SK-N-SH (cell line): ENCODE data around the gene CEP250. TPM values are rescaled to one million over a fixed set of nuclear protein-coding genes. Genes with fewer than 3 reads are reported as not detected.

ENCODE experiments used
- CTCF ChIA-PET: fragments of 300-600, 350-600 bp; formaldehyde crosslinking; extraction: SDS; loops from one replicate; lab custom pipeline; 2021; lab: Yijun Ruan, JAX
- POLR2A ChIA-PET: fragments of 350-600 bp; sonication (Branson Sonifier 250); formaldehyde crosslinking; extraction: SDS; loops from one replicate; lab custom pipeline; 2020; ENCODE audit warnings: antibody characterized with exemption, inconsistent platforms; lab: Yijun Ruan, JAX
- DNase-seq: peaks from one replicate; pipeline ENCODE4 v3.0.0; 2012
- H2AFZ ChIP-seq: fragments of 200-600 bp; sonication (generic); 2 replicates; pipeline ENCODE4 v1.8.1; 2016; ENCODE audit warnings: antibody characterized with exemption, mild to moderate bottlenecking, low read depth
- H3F3A ChIP-seq: fragments of 200-600 bp; sonication (generic); replicated peaks from 2 replicates; pipeline ENCODE3; 2016; ENCODE audit warnings: antibody characterized with exemption, mild to moderate bottlenecking; ENCODE audit not compliant: insufficient read depth
- H3K27ac ChIP-seq, 2 experiments: fragments of 200-500 bp in 1 of 2; fragments of 200-600 bp in 1 of 2; sonication (Bioruptor generic) in 1 of 2; sonication (generic), shearing (Covaris generic) in 1 of 2; 2 replicates each; pipeline versions ENCODE4 v1.5.1 to v1.6.1; 2014 to 2016; ENCODE audit warnings: low read depth in 2 of 2, inconsistent platforms in 1 of 2, low read length in 1 of 2, mild to moderate bottlenecking in 1 of 2, mixed read lengths in 1 of 2
- H3K27me3 ChIP-seq: fragments of 200-600 bp; sonication (generic), shearing (Covaris generic); 2 replicates; pipeline ENCODE4 v1.6.1; 2016; ENCODE audit warnings: mixed run types; ENCODE audit not compliant: insufficient read depth
- H3K36me3 ChIP-seq, 2 experiments: fragments of 200-500 bp in 1 of 2; fragments of 200-600 bp in 1 of 2; sonication (Bioruptor generic) in 1 of 2; sonication (generic) in 1 of 2; replicated peaks in 1 of 2; 2 replicates each; pipeline versions ENCODE3 to v1.5.1; 2014 to 2016; ENCODE audit warnings: low read length in 1 of 2, mild to moderate bottlenecking in 1 of 2; ENCODE audit not compliant: insufficient read depth in 2 of 2, control insufficient read depth in 1 of 2
- H3K4me1 ChIP-seq, 2 experiments: fragments of 200-500 bp in 1 of 2; fragments of 200-600 bp in 1 of 2; sonication (Bioruptor generic) in 1 of 2; sonication (generic), shearing (Covaris generic) in 1 of 2; 2 replicates each; pipeline versions ENCODE4 v1.5.1 to v1.6.1; 2014 to 2016; ENCODE audit warnings: low read depth in 1 of 2, low read length in 1 of 2, mixed run types in 1 of 2; ENCODE audit not compliant: insufficient read depth in 2 of 2, control insufficient read depth in 1 of 2
- H3K4me2 ChIP-seq: fragments of 200-600 bp; sonication (generic), shearing (Covaris generic); 2 replicates; pipeline ENCODE4 v1.6.1; 2017; ENCODE audit warnings: mixed run types
- H3K4me3 ChIP-seq, 2 experiments: fragments of 200-500 bp in 1 of 2; fragments of 200-600 bp in 1 of 2; sonication (Bioruptor generic) in 1 of 2; sonication (generic), shearing (Covaris generic) in 1 of 2; 2 replicates each; pipeline versions ENCODE4 v1.5.1 to v1.8.1; 2014 to 2016; ENCODE audit warnings: low read depth in 2 of 2, inconsistent platforms in 1 of 2, low read length in 1 of 2, mild to moderate bottlenecking in 1 of 2, mixed read lengths in 1 of 2, moderate library complexity in 1 of 2
- H3K79me2 ChIP-seq: fragments of 200-600 bp; sonication (generic); 2 replicates; pipeline ENCODE4 v1.8.1; 2017; ENCODE audit warnings: mild to moderate bottlenecking; ENCODE audit not compliant: insufficient read depth
- H3K9ac ChIP-seq: fragments of 200-600 bp; sonication (generic); 2 replicates; pipeline ENCODE4 v1.6.1; 2017; ENCODE audit warnings: mixed run types
- H3K9me2 ChIP-seq: fragments of 200-600 bp; sonication (generic); 2 replicates; pipeline ENCODE4 v1.6.1; 2017; ENCODE audit warnings: mixed run types
- H3K9me3 ChIP-seq: fragments of 200-600 bp; sonication (generic); 2 replicates; pipeline ENCODE4 v1.6.1; 2017; ENCODE audit warnings: mixed run types, mild to moderate bottlenecking, moderate library complexity
- H4K20me1 ChIP-seq: fragments of 200-600 bp; sonication (generic); 2 replicates; pipeline ENCODE4 v1.6.1; 2017; ENCODE audit warnings: mild to moderate bottlenecking, mixed run types; ENCODE audit not compliant: insufficient read depth
- ELF1 ChIP-seq: IDR thresholded peaks from 2 replicates; pipeline ENCODE4 v1.4.0; 2012
- EP300 ChIP-seq, 2 experiments: IDR thresholded peaks; 2 replicates each; pipeline versions ENCODE4 v1.4.0 to v1.6.1; 2012; ENCODE audit warnings: borderline replicate concordance in 1 of 2, low read depth in 1 of 2, low read length in 1 of 2
- EZH2phosphoT487 ChIP-seq: fragments of 200-600 bp; sonication (generic); IDR thresholded peaks from 2 replicates; pipeline ENCODE4 v1.6.1; 2017; ENCODE audit warnings: low read depth, mixed run types, mild to moderate bottlenecking, antibody characterized with exemption, moderate library complexity, borderline replicate concordance
- FOXM1 ChIP-seq: IDR thresholded peaks from 2 replicates; pipeline ENCODE4 v1.4.0; 2012; ENCODE audit warnings: low read depth, mild to moderate bottlenecking
- GABPA ChIP-seq: IDR thresholded peaks from 2 replicates; pipeline ENCODE4 v1.4.0; 2012; ENCODE audit warnings: low read depth, mild to moderate bottlenecking
- MEF2A ChIP-seq: IDR thresholded peaks from 2 replicates; pipeline ENCODE4 v1.4.0; 2012; ENCODE audit warnings: low read depth, borderline replicate concordance
- NRF1 ChIP-seq: IDR thresholded peaks from 2 replicates; pipeline ENCODE4 v1.6.1; 2012; ENCODE audit warnings: low read depth, mild to moderate bottlenecking, low read length
- PBX3 ChIP-seq: IDR thresholded peaks from 2 replicates; pipeline ENCODE4; 2012
- POLR2AphosphoS5 ChIP-seq: IDR thresholded peaks from 2 replicates; pipeline ENCODE4 v1.6.1; 2012; ENCODE audit warnings: low read depth, low read length
- RFX5 ChIP-seq: IDR thresholded peaks from 2 replicates; pipeline ENCODE4 v1.6.1; 2012; ENCODE audit warnings: mild to moderate bottlenecking, improper control_type of control experiment, low read length
- RXRA ChIP-seq: IDR thresholded peaks from 2 replicates; pipeline ENCODE4 v1.4.0; 2012; ENCODE audit warnings: low read depth, mild to moderate bottlenecking, borderline replicate concordance
- SMC3 ChIP-seq: IDR thresholded peaks from 2 replicates; pipeline ENCODE4 v1.6.1; 2012; ENCODE audit warnings: low read depth, low read length, improper control_type of control experiment
- TAF1 ChIP-seq: IDR thresholded peaks from 2 replicates; pipeline ENCODE4 v1.6.1; 2012; ENCODE audit warnings: low read depth, mild to moderate bottlenecking, low read length, moderate library complexity, borderline replicate concordance
- TCF12 ChIP-seq: IDR thresholded peaks from 2 replicates; pipeline ENCODE4 v1.4.0; 2012
- YY1 ChIP-seq: IDR thresholded peaks from 2 replicates; pipeline ENCODE4 v1.4.0; 2012; ENCODE audit warnings: low read depth, mild to moderate bottlenecking
- ZBTB33 ChIP-seq: IDR thresholded peaks from 2 replicates; pipeline ENCODE4 v1.4.0; 2012; ENCODE audit warnings: low read depth, borderline replicate concordance
- WGBS: methylation state at CpG from one replicate; pipeline ENCODE4 v1.1.6; 2017; ENCODE audit warnings: low lambda C conversion rate; 5-methylcytosine and 5-hydroxymethylcytosine counted together
- polyA plus RNA-seq, 3 experiments: library from polyadenylated mRNA; depleted of rRNA; stranded (reverse); fragments of >200 nt; gene quantifications; 2 replicates each; pipeline ENCODE4 v1.2.3, GENCODE V29; 2012
- TF ChIP-seq, protein P1 (sequence below): fragments of 150-350 bp; IDR thresholded peaks from 2 replicates; pipeline ENCODE4 v1.6.1; 2017; ENCODE audit warnings: antibody characterized with exemption, low read length, low read depth, borderline replicate concordance
- TF ChIP-seq, protein P2 (sequence below): fragments of 200-600 bp; sonication (generic); IDR thresholded peaks from 2 replicates; pipeline ENCODE4 v1.6.1; 2017; ENCODE audit warnings: antibody characterized with exemption, mild to moderate bottlenecking, moderate library complexity

Gene CEP250
- polyA plus RNA-seq, 1 of the 3 experiments (the other 2 are of a cell fraction) = 13.3 TPM

DNA sequence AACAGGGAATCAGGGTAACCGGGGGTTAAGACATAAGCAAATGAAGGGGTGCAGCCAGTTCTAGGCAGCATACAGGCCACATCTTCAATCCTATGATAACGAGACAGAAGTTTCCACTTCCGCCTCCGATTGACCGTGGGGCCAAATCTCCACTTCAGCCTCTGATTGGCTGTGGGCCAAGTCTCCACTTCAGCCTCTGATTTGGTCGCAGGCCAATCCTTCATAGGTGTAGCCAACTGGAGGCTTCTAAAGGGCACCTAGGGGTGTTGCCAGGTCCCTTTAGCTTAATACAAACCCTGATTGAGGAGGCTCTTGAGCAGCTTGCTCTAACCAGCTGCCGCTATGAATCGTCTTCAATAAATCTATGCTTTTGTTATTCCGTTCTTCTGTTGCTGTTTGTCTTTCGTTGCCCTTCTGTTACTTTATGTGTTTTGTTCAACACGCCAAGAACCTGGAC lies 84.4 kb downstream of the CEP250 start:
- no peaks in the 10 kb centered on the region for H4K20me1 ChIP-seq
- no peak overlapping the region for H2AFZ ChIP-seq
- H3K36me3 ChIP-seq = peaks cover 8 to 15% of the 10 kb centered on the region in 2 experiments
- no peaks in the 10 kb centered on the region for H3K9me2 ChIP-seq
- no peaks in the 10 kb centered on the region for H3K27me3 ChIP-seq
- no peak overlapping the region for H3K4me2 ChIP-seq
- WGBS = 80% methylated on average over 11 of the region's 11 CpGs
- CTCF ChIA-PET = interaction anchor here (0.6 kb wide), 1 partner anchor 24 kb away, joined by 3 read pairs; no protein-coding TSS in a partner anchor
- no peak for TF ChIP-seq NRF1
- TF ChIP-seq GABPA = no peak
- TF ChIP-seq FOXM1 = no peak
- TF ChIP-seq ZBTB33 = no peak
- no peak for TF ChIP-seq ELF1
- TF ChIP-seq TCF12 = no peak
- TF ChIP-seq MEF2A = no peak
- TF ChIP-seq, protein P1, sequence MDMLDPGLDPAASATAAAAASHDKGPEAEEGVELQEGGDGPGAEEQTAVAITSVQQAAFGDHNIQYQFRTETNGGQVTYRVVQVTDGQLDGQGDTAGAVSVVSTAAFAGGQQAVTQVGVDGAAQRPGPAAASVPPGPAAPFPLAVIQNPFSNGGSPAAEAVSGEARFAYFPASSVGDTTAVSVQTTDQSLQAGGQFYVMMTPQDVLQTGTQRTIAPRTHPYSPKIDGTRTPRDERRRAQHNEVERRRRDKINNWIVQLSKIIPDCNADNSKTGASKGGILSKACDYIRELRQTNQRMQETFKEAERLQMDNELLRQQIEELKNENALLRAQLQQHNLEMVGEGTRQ = no peak
- H3K79me2 ChIP-seq = peaks cover 20% of the 10 kb centered on the region
- H3K9me3 ChIP-seq = no peaks in the 10 kb centered on the region
- POLR2A ChIA-PET = no interaction called here
- H3K4me3 ChIP-seq = no peak overlapping the region
- H3K9ac ChIP-seq = no peak overlapping the region
- H3K4me1 ChIP-seq = peaks cover 0 to 14% of the 10 kb centered on the region in 2 experiments; a peak in 2 of 4 replicates
- DNase-seq = no peak
- H3F3A ChIP-seq = peaks cover 3% of the 10 kb centered on the region
- H3K27ac ChIP-seq = no peak overlapping the region

- Histone ChIP-seq H3K4me1 (peaks cover 0 to 14% of the 10 kb centered on the region in 2 experiments; a peak in 2 of 4 replicates), H3K9me2 (no peaks in the 10 kb centered on the region), H3K9ac (no peak overlapping the region), H4K20me1 (no peaks in the 10 kb centered on the region), H3F3A (peaks cover 3% of the 10 kb centered on the region), H3K27me3 (no peaks in the 10 kb centered on the region), H3K9me3 (no peaks in the 10 kb centered on the region), H3K27ac (no peak overlapping the region), H3K4me3 (peak overlapping the region; percentile 82), H3K79me2 (peaks cover 20% of the 10 kb centered on the region), H2AFZ (peak overlapping the region; percentile 93), H3K36me3 (peaks cover 14 to 16% of the 10 kb centered on the region in 2 experiments), H3K4me2 (peak overlapping the region; percentile 94)
- 59% methylated on average over 13 of the region's 13 CpGs for WGBS
- ChIA-PET CTCF (interaction anchor here (0.6 to 1.6 kb wide), 4 partner anchors 78 to 205 kb away, joined by 3 to 8 read pairs (median 3); no protein-coding TSS in a partner anchor), POLR2A (interaction anchor here (0.7 to 2.0 kb wide), 7 partner anchors 10 to 450 kb away, joined by 3 to 14 read pairs (median 4); partner anchors contain the start of genes RBM39, SCAND1 and SPAG4)
- DNase-seq = no peak
- TF ChIP-seq, protein P2, sequence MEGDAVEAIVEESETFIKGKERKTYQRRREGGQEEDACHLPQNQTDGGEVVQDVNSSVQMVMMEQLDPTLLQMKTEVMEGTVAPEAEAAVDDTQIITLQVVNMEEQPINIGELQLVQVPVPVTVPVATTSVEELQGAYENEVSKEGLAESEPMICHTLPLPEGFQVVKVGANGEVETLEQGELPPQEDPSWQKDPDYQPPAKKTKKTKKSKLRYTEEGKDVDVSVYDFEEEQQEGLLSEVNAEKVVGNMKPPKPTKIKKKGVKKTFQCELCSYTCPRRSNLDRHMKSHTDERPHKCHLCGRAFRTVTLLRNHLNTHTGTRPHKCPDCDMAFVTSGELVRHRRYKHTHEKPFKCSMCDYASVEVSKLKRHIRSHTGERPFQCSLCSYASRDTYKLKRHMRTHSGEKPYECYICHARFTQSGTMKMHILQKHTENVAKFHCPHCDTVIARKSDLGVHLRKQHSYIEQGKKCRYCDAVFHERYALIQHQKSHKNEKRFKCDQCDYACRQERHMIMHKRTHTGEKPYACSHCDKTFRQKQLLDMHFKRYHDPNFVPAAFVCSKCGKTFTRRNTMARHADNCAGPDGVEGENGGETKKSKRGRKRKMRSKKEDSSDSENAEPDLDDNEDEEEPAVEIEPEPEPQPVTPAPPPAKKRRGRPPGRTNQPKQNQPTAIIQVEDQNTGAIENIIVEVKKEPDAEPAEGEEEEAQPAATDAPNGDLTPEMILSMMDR = no peak
- TF ChIP-seq RXRA (no peak), EZH2phosphoT487 (no peak), RFX5 (no peak), SMC3 (no peak), FOXM1 (no peak), TAF1 (no peak), ZBTB33 (no peak), YY1 (no peak), PBX3 (no peak), POLR2AphosphoS5 (no peak), EP300 (IDR thresholded peaks at IDR 0.05; ENCODE audit: borderline replicate concordance in 1 of 2, low read depth in 1 of 2, low read length in 1 of 2) (no peak), MEF2A (no peak), NRF1 (no peak)
These were observed 85.9 kb downstream of the CEP250 start for GRCh38 chr20:35541118-35541782.
